Lower leg skin (tissue), 3 donors: ENCODE measurements around the gene HPGD.

Experiments used
- POLR2A ChIP-seq, 2 donors: fragments of 450-650 bp; IDR thresholded peaks; one replicate each; pipeline ENCODE4 v1.6.1; 2016 to 2017; ENCODE audit warnings: antibody characterized with exemption in 2 of 2, mild to moderate bottlenecking in 1 of 2, moderate library complexity in 1 of 2
- TF ChIP-seq, protein P1 (sequence below), 3 donors: fragments of 450-650 bp; IDR thresholded peaks; one replicate each; pipeline ENCODE4 v1.5.1; 2016; ENCODE audit warnings: antibody characterized with exemption in 3 of 3, mild to moderate bottlenecking in 3 of 3, moderate library complexity in 2 of 3

GRCh38 chr4:174451718-174452296 lies 70.5 kb downstream of the HPGD start:
- TF ChIP-seq, protein P1, sequence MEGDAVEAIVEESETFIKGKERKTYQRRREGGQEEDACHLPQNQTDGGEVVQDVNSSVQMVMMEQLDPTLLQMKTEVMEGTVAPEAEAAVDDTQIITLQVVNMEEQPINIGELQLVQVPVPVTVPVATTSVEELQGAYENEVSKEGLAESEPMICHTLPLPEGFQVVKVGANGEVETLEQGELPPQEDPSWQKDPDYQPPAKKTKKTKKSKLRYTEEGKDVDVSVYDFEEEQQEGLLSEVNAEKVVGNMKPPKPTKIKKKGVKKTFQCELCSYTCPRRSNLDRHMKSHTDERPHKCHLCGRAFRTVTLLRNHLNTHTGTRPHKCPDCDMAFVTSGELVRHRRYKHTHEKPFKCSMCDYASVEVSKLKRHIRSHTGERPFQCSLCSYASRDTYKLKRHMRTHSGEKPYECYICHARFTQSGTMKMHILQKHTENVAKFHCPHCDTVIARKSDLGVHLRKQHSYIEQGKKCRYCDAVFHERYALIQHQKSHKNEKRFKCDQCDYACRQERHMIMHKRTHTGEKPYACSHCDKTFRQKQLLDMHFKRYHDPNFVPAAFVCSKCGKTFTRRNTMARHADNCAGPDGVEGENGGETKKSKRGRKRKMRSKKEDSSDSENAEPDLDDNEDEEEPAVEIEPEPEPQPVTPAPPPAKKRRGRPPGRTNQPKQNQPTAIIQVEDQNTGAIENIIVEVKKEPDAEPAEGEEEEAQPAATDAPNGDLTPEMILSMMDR (IDR thresholded peaks at IDR 0.05): no peak
- no peak for TF ChIP-seq POLR2A (IDR thresholded peaks at IDR 0.05)
